ENCODE measurements around the gene TSBP1.
"Not testable (repeated sequence)": the region's sequence is repeated elsewhere in the genome, so short reads cannot be mapped to it uniquely, and the experiment has no call there.

The TSBP1 gene

DNA sequence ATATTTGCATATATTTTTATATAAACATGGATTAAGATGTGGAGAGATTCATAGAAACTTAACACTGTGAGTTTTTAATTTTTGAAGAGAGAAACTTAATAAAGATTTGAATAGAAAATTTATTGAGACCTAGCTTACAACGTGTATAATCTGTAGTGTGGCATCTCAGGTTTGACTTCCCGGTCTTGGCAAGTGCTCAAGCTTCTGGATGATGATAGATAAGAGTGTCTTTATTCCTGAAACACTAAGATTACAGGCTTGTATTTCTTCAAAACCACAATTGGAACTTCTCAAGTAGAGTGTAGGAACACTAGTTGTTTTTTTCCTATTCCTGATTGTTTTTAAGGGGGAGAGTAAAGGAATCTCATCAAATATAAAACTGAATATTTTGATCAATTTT, 83.3 kb downstream of the TSBP1 start:
- no peak for DNase-seq (ENCODE audit: low spot score)

DNA sequence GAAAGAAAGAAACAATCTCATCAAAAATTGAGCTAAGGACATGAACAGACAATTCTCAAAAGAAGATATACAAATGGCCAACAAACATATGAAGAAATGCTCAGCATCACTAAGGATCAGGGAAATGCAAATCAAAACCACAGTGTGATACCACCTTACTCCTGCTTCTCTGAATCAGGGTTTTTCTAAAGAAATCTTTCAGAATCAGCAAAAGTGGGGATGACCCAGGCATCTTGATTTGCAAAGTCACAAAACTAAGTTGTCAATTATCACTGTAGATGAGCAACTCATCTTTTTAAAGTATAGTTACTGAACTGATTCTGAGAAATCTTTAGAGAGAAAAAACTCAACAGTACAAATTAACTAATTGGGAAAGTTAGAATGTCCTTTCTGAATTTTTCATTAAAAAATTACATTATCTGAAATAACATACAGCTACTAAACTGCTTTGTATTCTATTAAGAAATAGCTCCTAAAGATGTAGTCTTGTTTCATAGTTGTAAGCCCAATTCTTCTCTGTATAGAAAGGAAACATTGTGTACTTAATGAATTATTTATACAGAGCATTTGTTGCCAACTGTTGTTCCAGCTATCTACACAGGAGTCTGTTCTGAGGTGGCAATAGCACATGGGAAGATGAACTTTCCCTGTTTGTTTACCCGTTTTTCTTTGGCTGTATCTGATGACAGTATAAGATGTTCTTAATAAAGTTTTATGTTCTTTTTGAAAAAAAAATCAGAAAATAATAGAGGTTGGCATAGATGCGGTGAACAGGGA, 97.7 kb downstream of the TSBP1 start:
- not testable (repeated sequence) for DNase-seq (ENCODE audit: low spot score)

DNA sequence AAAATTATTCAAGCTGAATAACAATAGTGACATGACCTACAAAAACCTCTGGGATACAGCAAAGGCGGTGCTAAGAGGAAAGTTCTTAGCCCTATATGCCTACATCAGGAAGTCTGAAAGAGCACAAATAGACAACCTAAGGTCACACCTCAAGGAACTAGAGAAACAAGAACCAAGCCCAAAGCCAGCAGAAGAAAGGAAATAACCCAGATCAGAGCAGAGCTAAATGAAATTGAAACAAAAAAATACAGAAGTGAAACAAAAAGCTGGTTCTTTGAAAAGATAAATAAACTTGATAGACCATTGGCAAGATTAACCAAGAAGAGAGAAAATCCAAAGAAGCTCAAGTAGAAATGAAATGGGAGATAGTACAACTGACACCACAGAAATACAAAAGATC, 100.3 kb downstream of the TSBP1 start:
- no peak for DNase-seq (ENCODE audit: low spot score)

DNA sequence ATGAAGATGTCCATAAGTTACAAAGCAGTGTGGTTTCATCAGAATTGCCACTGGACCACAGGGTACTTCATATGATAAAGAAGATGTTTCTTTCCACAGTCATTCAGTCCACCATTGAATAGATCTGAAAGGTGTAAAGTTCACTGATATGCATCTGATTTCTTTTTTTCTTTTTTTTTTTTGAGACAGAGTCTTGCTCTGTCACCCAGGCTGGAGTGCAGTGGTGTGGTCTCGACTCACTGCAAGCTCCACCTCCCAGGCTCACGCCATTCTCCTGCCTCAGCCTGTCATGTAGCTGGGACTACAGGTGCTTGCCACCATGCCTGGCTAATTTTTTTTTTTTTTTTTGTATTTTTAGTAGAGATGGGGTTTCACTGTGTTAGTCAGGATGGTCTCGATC, 103.2 kb downstream of the TSBP1 start:
- DNase-seq (ENCODE audit: low spot score), result not testable (repeated sequence)

GRCh38 chr6:32267035-32267434, 104.7 kb downstream of the TSBP1 start:
- DNase-seq (ENCODE audit: low spot score), result no peak

DNA sequence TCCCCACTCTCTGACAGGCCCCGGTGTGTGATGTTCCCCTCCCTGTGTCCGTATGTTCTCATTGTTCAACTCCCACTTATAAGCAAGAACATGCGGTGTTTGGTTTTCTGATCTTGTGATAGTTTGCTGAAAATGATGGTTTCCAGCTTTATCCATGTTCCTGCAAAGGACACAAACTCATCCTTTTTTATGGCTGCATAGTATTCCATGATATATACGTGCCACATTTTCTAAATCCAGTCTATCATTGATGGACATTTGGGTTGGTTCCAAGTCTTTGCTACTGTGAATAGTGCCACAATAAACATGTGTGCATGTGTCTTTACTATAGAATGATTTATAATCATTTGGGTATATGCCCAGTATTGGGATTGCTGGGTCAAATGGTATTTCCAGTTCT, 114.4 kb downstream of the TSBP1 start:
- DNase-seq (ENCODE audit: low spot score), result not testable (repeated sequence)

- peak; percentile 65 for DNase-seq (ENCODE audit: low spot score)
Observed at GRCh38 chr6:32255199-32256153, 116.2 kb downstream of the TSBP1 start.

DNA sequence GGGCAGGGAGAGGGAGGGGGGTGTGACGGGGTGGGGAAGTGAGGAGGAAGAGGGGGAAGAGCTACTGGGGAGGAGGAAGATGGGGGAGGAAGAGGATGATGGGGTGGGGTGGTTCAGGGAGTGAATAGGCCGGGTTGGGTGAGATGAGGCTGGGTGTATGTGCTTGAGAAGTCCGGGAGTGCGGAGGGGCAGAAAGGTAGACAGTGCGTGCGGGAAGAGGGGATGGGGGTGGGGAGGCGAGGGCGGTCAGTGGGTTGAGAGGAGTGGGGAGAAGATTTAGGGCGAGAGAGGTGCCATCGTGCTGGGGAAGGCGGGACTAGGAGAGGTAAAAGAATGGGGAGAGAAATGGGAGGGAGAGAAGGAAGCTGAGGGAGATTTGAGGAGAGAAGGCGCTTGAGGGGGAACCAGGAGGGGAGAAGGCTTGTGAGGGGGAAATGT, 116.9 kb downstream of the TSBP1 start:
- no peak for DNase-seq (ENCODE audit: low spot score)

GRCh38 chr6:32252331-32253009, 119.2 kb downstream of the TSBP1 start:
- DNase-seq (ENCODE audit: low spot score), result no peak

DNA sequence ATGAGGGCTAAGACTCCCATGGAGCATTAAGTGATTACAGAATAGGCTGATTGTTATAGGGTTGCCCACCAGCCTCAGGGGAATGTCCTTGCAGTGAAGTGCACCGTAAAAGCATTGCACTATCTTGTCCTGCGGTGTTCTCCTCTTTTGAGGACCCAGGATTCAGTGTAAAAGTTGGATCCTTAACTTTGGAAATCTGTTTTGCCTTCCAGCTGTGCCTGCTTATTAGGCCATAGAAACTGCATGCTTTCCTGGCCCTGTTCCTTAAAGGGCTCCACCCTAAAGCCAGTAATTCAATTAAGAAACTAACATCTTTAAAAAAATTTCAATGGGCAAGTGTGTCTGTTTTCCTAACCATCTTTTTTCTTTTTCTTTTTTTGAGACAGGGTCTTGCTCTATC, 122.4 kb downstream of the TSBP1 start:
- DNase-seq (ENCODE audit: low spot score), result no peak

DNA sequence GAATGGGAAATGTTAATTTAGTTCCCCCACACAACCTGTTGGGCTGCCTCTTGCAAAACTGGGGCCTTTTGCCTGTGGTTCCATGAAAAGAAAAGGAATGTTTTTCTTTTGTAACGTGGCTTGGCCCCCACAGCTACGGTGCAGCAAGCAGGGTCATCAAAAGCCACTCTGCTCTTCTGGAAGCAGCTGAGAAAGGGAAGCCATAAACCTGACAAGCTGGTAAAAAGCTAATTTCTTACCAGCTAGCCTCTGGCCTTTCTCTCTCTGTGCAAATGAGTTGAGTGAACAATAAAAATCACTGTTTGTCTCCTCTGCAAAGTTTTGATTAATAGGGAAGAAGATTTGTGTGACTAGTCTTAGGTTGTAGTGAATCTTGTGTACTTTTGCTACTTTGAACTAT, 124.3 kb downstream of the TSBP1 start:
- no peak for DNase-seq (ENCODE audit: low spot score)

DNA sequence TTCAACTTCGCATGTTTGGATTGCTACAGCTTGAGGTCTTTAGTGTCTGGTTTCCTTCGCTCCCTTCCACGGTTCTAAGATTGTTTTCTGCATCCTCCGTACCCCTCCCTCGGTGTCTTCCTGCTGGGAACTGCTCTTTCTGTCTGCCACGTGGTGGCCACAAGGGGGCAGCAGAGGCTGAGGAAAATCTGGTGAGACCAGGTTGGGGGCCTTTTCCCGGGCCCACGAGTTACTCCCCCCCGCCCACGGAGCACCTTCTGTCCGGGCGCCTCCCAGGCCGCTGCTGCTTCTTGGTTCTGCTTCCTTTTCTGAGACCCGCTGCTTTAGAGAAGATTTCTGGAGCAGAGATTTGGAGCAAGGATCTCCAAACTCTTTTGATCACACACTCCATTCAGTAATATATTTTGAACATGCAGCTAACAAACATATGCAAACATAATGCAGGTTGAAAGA, 126.7 kb downstream of the TSBP1 start:
- DNase-seq (ENCODE audit: low spot score), result peak; percentile 61

GRCh38 chr6:32244270-32244669, 127.4 kb downstream of the TSBP1 start:
- no peak for DNase-seq (ENCODE audit: low spot score)

All from putamen (tissue), 1 donor.